Ascending aorta (tissue), 2 donors: Measurements from ENCODE around the gene VPS35. TPM values are rescaled to one million over a fixed set of nuclear protein-coding genes. Genes with fewer than 3 reads are reported as not detected.
A peak's percentile ranks its signal among the peaks of the same experiment; 100 is the strongest.

Experiments
- DNase-seq, 2 donors: peaks; one replicate each; pipeline ENCODE4 v3.0.0-alpha.2; 2019; ENCODE audit warnings: low spot score in 2 of 2
- H3K27ac ChIP-seq, 2 donors: fragments of 200-600 bp; sonication (generic); one replicate each; pipeline ENCODE4 v1.5.1; 2016 to 2017; ENCODE audit warnings: mild to moderate bottlenecking in 1 of 2
- H3K27me3 ChIP-seq: fragments of 200-600 bp; sonication (generic); one replicate; pipeline ENCODE4 v1.5.1; 2017
- H3K36me3 ChIP-seq, 2 donors: fragments of 200-600 bp; sonication (generic); one replicate each; pipeline ENCODE4 v1.5.1; 2016
- H3K4me1 ChIP-seq, 2 donors: fragments of 200-600 bp; sonication (generic); one replicate each; pipeline ENCODE4 v1.5.1; 2016 to 2017; ENCODE audit warnings: mild to moderate bottlenecking in 1 of 2
- H3K4me3 ChIP-seq, 2 donors: fragments of 200-600 bp; sonication (generic); one replicate each; pipeline ENCODE4 v1.5.1; 2016 to 2017; ENCODE audit warnings: mild to moderate bottlenecking in 1 of 2
- H3K9me3 ChIP-seq, 2 donors: fragments of 200-600 bp; sonication (generic); one replicate each; pipeline ENCODE4 v1.5.1; 2016
- intact Hi-C: fragments of 100-400 bp; cut with DNase I; formaldehyde crosslinking; loops from one replicate; pipeline ENCODE4 v1.15.1; 2023
- total RNA-seq: library from RNA; depleted of rRNA; stranded (reverse); fragments of >200 nt; gene quantifications from one replicate; pipeline ENCODE4 v1.1.0, GENCODE V29; 2016
- TF ChIP-seq, protein P1 (sequence below), 3 experiments: fragments of 200-600 bp in 2 of 3; fragments of 450-650 bp in 1 of 3; sonication (generic) in 2 of 3; IDR thresholded peaks; one replicate each; pipeline ENCODE4 v1.5.1; 2016 to 2019; ENCODE audit warnings: antibody characterized with exemption in 3 of 3, mild to moderate bottlenecking in 1 of 3, moderate library complexity in 1 of 3

Gene VPS35
- total RNA-seq = 31.9 TPM

DNA sequence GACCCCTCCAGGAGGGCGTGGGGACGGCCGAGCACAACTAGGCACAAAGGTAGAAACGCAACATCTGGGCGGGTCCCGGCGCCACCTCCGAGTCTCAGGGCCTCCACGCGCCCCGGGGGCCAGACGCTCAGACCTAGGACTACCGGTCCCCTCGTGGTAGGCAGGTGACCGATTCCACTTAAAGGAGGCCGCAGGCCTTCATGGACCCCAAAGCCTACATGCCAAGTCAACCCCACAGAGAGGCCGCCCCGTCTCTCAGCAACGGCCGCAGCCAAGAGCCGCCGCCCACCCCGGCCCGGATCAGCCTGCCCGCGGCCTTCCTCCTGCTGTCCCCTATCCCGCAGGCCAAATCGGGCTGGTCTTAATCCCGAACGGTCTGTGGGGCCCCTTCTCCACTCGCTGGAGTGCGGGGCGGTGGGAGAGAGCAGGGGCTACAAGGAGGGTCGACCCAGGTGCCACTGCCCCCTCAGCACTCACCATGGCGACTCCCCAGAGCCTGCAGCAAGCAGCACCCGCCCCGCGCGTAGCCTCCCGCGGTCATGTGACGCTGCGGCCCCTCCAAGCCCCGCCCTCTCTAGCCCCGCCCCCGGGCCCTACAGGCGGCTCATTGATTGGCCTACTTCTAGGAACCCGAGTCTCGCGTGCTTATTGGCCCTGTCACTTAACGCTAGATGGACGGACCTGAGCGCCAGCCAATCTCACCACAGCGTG, at the start of gene VPS35:
Gene VPS35 (minus strand): TSS at position 525 of the 711 bp plus-strand sequence. CDS start 45 bp downstream, at position 480.
- peaks cover 7 to 19% of the 10 kb centered on the region in 2 donors for H3K4me1 ChIP-seq
- H3K4me3 ChIP-seq = peak within 1 kb of the TSS; percentile 87 to 89
- TF ChIP-seq, protein P1, sequence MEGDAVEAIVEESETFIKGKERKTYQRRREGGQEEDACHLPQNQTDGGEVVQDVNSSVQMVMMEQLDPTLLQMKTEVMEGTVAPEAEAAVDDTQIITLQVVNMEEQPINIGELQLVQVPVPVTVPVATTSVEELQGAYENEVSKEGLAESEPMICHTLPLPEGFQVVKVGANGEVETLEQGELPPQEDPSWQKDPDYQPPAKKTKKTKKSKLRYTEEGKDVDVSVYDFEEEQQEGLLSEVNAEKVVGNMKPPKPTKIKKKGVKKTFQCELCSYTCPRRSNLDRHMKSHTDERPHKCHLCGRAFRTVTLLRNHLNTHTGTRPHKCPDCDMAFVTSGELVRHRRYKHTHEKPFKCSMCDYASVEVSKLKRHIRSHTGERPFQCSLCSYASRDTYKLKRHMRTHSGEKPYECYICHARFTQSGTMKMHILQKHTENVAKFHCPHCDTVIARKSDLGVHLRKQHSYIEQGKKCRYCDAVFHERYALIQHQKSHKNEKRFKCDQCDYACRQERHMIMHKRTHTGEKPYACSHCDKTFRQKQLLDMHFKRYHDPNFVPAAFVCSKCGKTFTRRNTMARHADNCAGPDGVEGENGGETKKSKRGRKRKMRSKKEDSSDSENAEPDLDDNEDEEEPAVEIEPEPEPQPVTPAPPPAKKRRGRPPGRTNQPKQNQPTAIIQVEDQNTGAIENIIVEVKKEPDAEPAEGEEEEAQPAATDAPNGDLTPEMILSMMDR (IDR thresholded peaks at IDR 0.05) = no peak
- H3K27ac ChIP-seq = peak within 1 kb of the TSS; percentile 91 to 93
- no peaks in the 10 kb centered on the region for H3K36me3 ChIP-seq
- intact Hi-C loops = loop anchor here (1.0 to 5.0 kb wide), 6 partner anchors 103 to 773 kb away; partner anchors contain the start of genes C16orf87, DNAJA2, GPT2 and ITFG1
- no peaks in the 10 kb centered on the region for H3K27me3 ChIP-seq
- no peaks in the 10 kb centered on the region for H3K9me3 ChIP-seq
- peak; percentile 99 to 100 for DNase-seq

DNA sequence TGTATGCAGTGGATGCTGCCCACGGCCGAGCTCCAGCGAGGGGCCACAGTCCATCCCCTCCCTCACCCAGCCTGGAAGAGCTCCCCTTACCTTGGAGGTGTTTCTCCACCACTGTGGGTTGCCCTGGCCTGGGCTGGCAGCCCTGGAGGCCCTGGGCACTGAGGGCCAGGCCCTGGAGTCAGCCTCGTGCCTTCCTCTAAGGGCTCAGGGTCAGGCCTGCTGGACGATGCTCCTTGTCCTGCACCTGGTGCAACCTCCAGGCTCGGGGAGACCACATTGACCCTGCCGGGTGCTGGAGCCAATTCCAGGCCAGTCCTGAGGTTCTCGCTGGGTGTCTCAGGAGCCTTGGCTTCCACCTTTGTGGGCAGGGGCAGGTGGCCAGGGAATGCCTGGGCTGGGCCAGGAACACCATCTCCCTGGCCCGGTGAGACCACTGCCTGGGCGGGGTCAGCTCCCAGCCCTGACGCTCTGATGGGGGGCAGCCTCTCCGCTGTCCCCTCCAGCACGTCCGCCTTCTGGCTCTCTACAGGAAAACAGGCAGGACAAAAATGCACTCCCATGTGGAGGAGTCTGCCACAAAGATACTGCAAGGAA, 48.7 kb upstream of the VPS35 start:
- H3K27me3 ChIP-seq = no peaks in the 10 kb centered on the region
- no peak for DNase-seq
- no peaks in the 10 kb centered on the region for H3K4me1 ChIP-seq
- H3K4me3 ChIP-seq = no peak overlapping the region
- no peaks in the 10 kb centered on the region for H3K9me3 ChIP-seq
- intact Hi-C loops = no loop called here
- TF ChIP-seq, protein P1 (IDR thresholded peaks at IDR 0.05) = no peak
- no peaks in the 10 kb centered on the region for H3K36me3 ChIP-seq
- H3K27ac ChIP-seq = no peak overlapping the region

DNA sequence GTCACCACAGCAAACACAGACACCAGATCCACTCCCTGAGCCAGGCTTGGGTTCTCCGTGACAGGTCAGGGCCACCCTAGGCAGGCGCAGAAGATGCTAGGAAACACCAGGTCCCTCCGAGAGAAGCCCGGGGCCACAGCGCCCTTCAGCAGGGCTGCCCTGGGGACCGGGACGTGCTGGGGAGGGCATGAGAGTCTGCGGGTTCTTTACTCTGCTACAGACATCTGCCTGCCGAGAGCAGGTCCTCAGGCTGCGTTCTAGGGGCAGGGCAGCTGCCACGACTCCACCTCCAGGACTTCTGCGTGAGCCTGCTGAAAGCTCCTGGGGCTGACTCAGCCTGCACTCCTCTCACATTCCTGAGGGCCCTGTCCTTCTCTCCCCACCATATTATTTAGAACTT, 47.7 kb upstream of the VPS35 start:
- DNase-seq = no peak
- TF ChIP-seq, protein P1 (IDR thresholded peaks at IDR 0.05) = no peak

DNA sequence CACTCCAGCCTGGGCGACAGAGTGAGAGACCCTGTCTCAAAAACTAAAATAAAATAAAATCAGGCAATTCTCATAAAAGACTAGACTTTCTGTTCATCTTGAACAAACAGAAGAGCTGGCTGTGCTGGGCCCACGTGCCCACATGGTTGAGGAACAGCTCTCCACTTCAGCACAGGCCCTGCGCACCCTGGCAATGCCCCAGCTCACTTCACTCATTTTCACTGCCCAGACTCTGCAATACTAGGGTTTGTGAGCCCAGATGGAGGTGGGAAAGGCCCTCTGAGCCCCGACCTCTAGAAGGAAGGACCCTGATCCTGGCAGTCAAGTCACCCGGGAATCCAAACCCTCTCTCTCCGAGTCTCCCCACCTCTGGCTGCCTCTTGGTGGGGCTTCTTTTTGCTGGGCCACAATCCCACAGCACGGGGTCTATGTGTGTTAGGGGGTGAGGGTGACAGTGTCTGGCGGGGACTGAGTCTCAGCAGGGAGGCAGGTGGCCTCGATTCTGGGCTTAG, 44.4 kb upstream of the VPS35 start:
- Histone ChIP-seq H3K27ac (no peak overlapping the region), H3K9me3 (no peaks in the 10 kb centered on the region), H3K4me1 (no peaks in the 10 kb centered on the region), H3K4me3 (no peak overlapping the region), H3K27me3 (no peaks in the 10 kb centered on the region), H3K36me3 (no peaks in the 10 kb centered on the region)
- intact Hi-C loops = no loop called here
- no peak for DNase-seq
- TF ChIP-seq, protein P1 (IDR thresholded peaks at IDR 0.05) = no peak

More for the DNA sequence above, 47.7 kb upstream of the VPS35 start:
- H3K9me3 ChIP-seq = no peaks in the 10 kb centered on the region
- no peak overlapping the region for H3K27ac ChIP-seq
- intact Hi-C loops = no loop called here
- no peaks in the 10 kb centered on the region for H3K27me3 ChIP-seq
- H3K36me3 ChIP-seq = no peaks in the 10 kb centered on the region
- H3K4me1 ChIP-seq = no peaks in the 10 kb centered on the region
- H3K4me3 ChIP-seq = no peak overlapping the region

DNA sequence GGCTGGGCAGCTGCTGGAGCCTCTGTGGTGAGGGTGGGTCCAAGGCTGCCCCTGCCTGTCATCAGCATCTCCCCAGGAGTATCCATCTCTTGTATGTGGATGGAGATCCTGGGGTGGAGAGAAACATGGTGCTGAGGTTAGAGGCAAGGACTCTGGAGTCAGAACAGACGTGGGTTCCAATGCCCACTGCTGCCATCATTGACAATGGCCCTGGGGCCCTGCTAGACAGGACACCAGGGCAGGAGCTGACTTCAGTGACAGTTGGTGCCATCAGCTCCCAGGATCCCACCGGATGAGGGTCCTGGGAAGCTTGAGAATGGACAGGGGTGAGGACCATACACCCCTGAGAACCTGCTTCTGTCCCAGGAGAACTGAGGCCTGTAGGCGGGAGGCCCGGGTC, 43.6 kb upstream of the VPS35 start:
- Histone ChIP-seq H3K27ac (no peak overlapping the region), H3K4me1 (no peaks in the 10 kb centered on the region), H3K9me3 (no peaks in the 10 kb centered on the region), H3K27me3 (no peaks in the 10 kb centered on the region), H3K4me3 (no peak overlapping the region), H3K36me3 (no peaks in the 10 kb centered on the region)
- TF ChIP-seq, protein P1 (IDR thresholded peaks at IDR 0.05) = no peak
- no peak for DNase-seq
- intact Hi-C loops = no loop called here
